Measurements from ENCODE around the gene DQX1. TPM values are rescaled to one million over a fixed set of nuclear protein-coding genes. Genes with fewer than 3 reads are reported as not detected.

Gene DQX1
- total and polyA plus RNA-seq, 2 experiments from 2014 or later = 4.0 TPM; not detected in 1

GRCh38 chr2:74572178-74572925, 46.3 kb upstream of the DQX1 start:
- H3K4me1 ChIP-seq (ENCODE audit: insufficient read depth) = no peaks in the 10 kb centered on the region
- TF ChIP-seq CTCF (IDR thresholded peaks at IDR 0.05; ENCODE audit: poor library complexity) (no peak), EZH2phosphoT487 (IDR thresholded peaks at IDR 0.05; ENCODE audit: low read depth, severe bottlenecking, unreplicated experiment) (no peak), EZH2 (IDR thresholded peaks at IDR 0.05; ENCODE audit: borderline replicate concordance) (no peak)
- H3K9me3 ChIP-seq (ENCODE audit: low read depth) = no peaks in the 10 kb centered on the region
- H3K4me3 ChIP-seq = no peak overlapping the region
- DNase-seq (ENCODE audit: low spot score) = no peak
- H2AFZ ChIP-seq = no peak overlapping the region
- H3K27ac ChIP-seq = no peak overlapping the region
- H3K9me2 ChIP-seq (replicated peaks; ENCODE audit: insufficient read depth) = no peaks in the 10 kb centered on the region
- no peaks in the 10 kb centered on the region for H3K36me3 ChIP-seq (replicated peaks; ENCODE audit: insufficient read depth, low read depth)
- WGBS (ENCODE audit: low lambda C conversion rate, missing lambda C conversion rate) = 72% methylated on average over 3 of the region's 3 CpGs
- H4K20me1 ChIP-seq (ENCODE audit: insufficient read depth, poor library complexity, severe bottlenecking) = no peaks in the 10 kb centered on the region
- no peaks in the 10 kb centered on the region for H3K79me2 ChIP-seq
- no peak overlapping the region for H3K4me2 ChIP-seq
- H3K27me3 ChIP-seq = no peaks in the 10 kb centered on the region

GRCh38 chr2:74571058-74571457, 45.0 kb upstream of the DQX1 start:
- Histone ChIP-seq H3K4me1 (ENCODE audit: insufficient read depth) (no peaks in the 10 kb centered on the region), H3K27me3 (no peaks in the 10 kb centered on the region), H3K4me2 (no peak overlapping the region), H3K9me2 (replicated peaks; ENCODE audit: insufficient read depth) (no peaks in the 10 kb centered on the region), H3K79me2 (no peaks in the 10 kb centered on the region), H3K27ac (no peak overlapping the region), H4K20me1 (ENCODE audit: insufficient read depth, poor library complexity, severe bottlenecking) (no peaks in the 10 kb centered on the region), H3K36me3 (replicated peaks; ENCODE audit: insufficient read depth, low read depth) (no peaks in the 10 kb centered on the region), H3K9me3 (ENCODE audit: low read depth) (no peaks in the 10 kb centered on the region), H2AFZ (no peak overlapping the region), H3K4me3 (no peak overlapping the region)
- TF ChIP-seq CTCF (IDR thresholded peaks at IDR 0.05; ENCODE audit: poor library complexity) = no peak
- no peak for TF ChIP-seq EZH2 (IDR thresholded peaks at IDR 0.05; ENCODE audit: borderline replicate concordance)
- TF ChIP-seq EZH2phosphoT487 (IDR thresholded peaks at IDR 0.05; ENCODE audit: low read depth, severe bottlenecking, unreplicated experiment) = no peak
- no peak for DNase-seq (ENCODE audit: low spot score)
- 92% methylated on average over 1 of the region's 1 CpG for WGBS (ENCODE audit: low lambda C conversion rate, missing lambda C conversion rate)

- TF ChIP-seq EZH2phosphoT487 (IDR thresholded peaks at IDR 0.05; ENCODE audit: low read depth, severe bottlenecking, unreplicated experiment) (no peak), EZH2 (IDR thresholded peaks at IDR 0.05; ENCODE audit: borderline replicate concordance) (no peak), CTCF (IDR thresholded peaks at IDR 0.05; ENCODE audit: poor library complexity) (no peak)
- no peaks in the 10 kb centered on the region for H3K27me3 ChIP-seq
- H3K79me2 ChIP-seq = no peaks in the 10 kb centered on the region
- no peak overlapping the region for H3K4me2 ChIP-seq
- H4K20me1 ChIP-seq (ENCODE audit: insufficient read depth, poor library complexity, severe bottlenecking) = no peaks in the 10 kb centered on the region
- no peak overlapping the region for H3K27ac ChIP-seq
- DNase-seq (ENCODE audit: low spot score) = no peak
- no peak overlapping the region for H2AFZ ChIP-seq
- 83% methylated on average over 1 of the region's 1 CpG for WGBS (ENCODE audit: low lambda C conversion rate, missing lambda C conversion rate)
- H3K4me3 ChIP-seq = no peak overlapping the region
- H3K36me3 ChIP-seq (replicated peaks; ENCODE audit: insufficient read depth, low read depth) = no peaks in the 10 kb centered on the region
- no peaks in the 10 kb centered on the region for H3K9me3 ChIP-seq (ENCODE audit: low read depth)
- no peaks in the 10 kb centered on the region for H3K9me2 ChIP-seq (replicated peaks; ENCODE audit: insufficient read depth)
- no peaks in the 10 kb centered on the region for H3K4me1 ChIP-seq (ENCODE audit: insufficient read depth)
Measured at GRCh38 chr2:74569686-74570085, 43.7 kb upstream of the DQX1 start.

Data from hepatocyte (in vitro differentiated cells).